GM12864 (cell line): Measurements from ENCODE around the gene WWOX.

Experiments
- DNase-seq: peaks from one replicate; pipeline ENCODE4 v3.0.0-alpha.2; 2011; ENCODE audit warnings: low read depth
- H3K4me3 ChIP-seq: 2 replicates; pipeline ENCODE4 v1.5.1; 2011; ENCODE audit warnings: mild to moderate bottlenecking, low read depth, low read length, control low read depth
- TF ChIP-seq, protein P1 (sequence below): IDR thresholded peaks from 2 replicates; pipeline ENCODE4 v1.5.1; 2011; ENCODE audit warnings: low read depth, mild to moderate bottlenecking, moderate library complexity, low read length, control low read depth, inconsistent platforms; ENCODE audit errors: missing control alignments

The WWOX gene

DNA sequence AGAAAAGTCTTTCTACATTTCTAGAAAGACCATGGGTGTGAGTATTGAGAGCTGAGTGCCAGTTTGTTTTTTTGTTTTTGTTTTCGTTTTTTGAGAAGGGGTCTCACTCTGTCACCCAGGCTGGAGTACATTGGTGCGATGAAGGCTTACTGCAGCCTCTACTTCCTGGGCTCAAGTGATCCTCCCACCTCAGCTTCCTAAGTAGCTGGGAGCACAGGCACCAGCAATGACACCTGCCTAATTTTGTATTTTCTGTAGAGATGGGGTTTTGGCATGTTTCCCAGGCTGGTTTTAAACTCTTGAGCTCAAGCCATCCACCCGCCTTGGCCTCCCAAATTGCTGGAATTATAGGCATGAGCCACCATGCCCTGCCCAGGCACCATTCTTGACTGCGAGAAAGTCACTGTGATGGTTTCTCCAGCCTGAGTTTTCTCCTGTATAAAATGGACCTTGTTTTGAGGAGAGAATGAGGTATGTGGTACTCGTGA lies 827.3 kb downstream of the WWOX start:
- H3K4me3 ChIP-seq = no peak overlapping the region
- TF ChIP-seq, protein P1, sequence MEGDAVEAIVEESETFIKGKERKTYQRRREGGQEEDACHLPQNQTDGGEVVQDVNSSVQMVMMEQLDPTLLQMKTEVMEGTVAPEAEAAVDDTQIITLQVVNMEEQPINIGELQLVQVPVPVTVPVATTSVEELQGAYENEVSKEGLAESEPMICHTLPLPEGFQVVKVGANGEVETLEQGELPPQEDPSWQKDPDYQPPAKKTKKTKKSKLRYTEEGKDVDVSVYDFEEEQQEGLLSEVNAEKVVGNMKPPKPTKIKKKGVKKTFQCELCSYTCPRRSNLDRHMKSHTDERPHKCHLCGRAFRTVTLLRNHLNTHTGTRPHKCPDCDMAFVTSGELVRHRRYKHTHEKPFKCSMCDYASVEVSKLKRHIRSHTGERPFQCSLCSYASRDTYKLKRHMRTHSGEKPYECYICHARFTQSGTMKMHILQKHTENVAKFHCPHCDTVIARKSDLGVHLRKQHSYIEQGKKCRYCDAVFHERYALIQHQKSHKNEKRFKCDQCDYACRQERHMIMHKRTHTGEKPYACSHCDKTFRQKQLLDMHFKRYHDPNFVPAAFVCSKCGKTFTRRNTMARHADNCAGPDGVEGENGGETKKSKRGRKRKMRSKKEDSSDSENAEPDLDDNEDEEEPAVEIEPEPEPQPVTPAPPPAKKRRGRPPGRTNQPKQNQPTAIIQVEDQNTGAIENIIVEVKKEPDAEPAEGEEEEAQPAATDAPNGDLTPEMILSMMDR = no peak
- no peak for DNase-seq

DNA sequence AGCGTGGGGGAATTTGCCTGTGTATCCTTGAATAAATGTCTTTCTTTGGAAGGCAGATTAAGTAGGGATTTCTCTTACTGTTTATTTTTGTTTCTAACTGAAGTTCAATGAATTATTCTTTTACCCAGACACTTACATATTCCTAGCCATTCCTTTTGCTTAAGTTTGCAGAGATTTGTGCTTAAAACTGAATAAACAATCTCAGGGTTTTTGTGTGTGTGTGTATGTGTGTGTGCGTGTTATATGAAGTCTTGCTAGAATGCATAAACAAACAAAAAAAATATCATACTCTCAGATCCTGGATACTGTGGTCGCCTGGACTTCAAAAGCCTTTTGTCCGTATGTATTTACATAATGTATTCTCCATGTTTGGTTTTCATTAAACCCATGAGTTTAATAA lies 828.3 kb downstream of the WWOX start:
- TF ChIP-seq, protein P1 = no peak
- no peak for DNase-seq
- H3K4me3 ChIP-seq = no peak overlapping the region

DNA sequence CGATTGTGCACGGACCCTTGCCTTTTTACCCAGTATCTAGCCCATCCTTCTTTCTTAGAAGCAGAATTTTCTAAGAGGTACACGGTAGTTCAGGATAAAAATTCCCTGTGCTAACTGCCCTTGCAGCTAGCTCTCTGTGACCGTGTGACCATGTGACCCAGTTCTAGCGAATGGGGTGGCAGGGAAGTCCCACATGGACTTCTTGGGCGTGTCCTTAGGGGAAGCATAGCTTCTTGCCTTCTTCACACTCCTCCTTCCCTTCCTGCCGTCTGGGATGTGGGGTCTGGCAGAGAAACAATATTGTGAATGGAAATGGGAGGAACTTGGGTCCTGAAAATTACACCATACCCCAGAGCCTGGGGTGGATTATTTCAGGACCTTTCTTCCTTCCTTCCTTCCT lies 830.4 kb downstream of the WWOX start:
- DNase-seq = no peak
- TF ChIP-seq, protein P1 = no peak
- H3K4me3 ChIP-seq = no peak overlapping the region

DNA sequence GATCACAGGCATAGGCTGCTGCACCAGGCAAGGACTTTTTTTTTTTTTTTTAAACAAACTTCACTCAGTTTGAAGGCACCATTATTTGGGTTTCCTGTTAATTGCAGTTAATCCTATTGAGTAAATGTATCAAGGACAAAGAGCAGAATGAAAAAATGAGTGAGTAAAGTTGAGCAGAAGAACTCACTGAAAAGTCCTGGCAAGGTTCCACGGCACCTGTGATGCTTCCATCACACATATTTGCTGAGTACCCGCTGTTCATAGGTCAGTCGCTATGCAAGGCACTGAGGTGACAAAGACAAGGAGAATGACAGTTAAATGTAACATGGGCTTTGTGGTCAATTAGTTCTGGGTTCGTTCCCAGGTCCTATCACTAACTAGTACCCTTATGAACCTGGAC lies 831.1 kb downstream of the WWOX start:
- no peak overlapping the region for H3K4me3 ChIP-seq
- no peak for DNase-seq
- TF ChIP-seq, protein P1 = no peak

DNA sequence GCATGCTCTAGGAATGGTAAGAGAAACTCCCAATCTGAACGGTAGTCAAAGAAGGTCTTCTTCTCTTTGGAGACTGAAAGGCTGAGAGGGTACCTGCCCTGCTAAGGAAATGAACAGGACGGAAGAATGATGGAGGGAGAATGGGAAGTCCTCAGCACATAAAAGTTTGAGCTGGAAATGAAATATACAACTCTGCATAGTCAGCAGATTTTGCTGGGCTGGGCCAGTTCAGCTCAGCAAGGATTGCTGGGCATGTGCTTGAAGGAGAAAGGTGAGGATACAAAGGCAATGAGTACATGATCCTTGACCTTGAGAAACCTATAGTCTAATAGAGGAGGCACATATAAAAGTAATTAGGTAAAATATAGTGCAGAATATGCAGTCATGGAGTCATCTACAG lies 831.8 kb downstream of the WWOX start:
- no peak overlapping the region for H3K4me3 ChIP-seq
- TF ChIP-seq, protein P1 = no peak
- DNase-seq = no peak

DNA sequence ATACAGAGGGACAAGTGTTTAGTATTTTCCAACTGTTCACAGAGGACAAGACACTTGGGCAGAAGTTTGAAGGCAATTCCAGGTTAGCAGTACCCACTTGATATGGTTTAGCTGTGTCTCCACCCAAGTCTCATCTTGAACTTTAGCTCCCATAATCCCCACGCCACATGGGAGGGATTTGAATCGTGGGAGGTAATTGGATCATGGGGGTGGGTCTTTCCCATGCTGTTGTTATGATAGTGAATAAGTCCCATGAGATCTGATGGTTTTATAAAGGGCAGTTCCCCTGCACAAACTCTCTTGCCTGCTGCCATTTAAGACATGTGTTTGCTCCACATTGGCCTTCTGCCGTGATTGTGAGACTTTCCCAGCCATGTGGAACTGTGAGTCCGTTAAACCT lies 832.2 kb downstream of the WWOX start:
- DNase-seq = no peak
- no peak overlapping the region for H3K4me3 ChIP-seq
- TF ChIP-seq, protein P1 = no peak

DNA sequence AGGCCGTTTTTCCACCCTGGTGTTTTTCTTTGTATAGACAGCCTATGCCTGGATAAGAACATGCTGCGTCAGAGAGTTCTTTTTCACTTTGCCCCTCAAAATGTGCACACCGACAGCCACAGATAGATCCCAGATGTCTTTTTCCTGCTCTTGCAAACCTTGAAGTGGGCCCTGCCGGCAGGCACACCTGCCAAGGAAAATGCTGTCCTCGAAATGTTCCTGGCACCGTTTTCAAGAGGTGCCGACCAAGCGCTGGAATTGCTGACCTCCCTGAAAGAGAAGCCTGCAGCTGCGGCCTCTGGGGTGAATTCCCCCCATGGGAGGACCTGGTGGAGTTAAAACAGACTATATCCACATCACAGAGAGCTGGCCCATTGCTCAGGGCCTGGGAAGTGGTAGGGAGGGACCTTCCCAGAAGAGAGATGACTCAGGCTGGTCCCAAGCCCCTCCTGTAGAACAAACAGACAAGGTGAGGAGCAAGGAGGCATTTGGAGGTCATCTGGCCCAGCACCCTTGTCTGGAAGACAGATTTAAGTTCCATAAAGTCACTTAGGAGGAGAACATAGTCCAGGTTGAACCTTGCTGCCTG lies 833.0 kb downstream of the WWOX start:
- DNase-seq = no peak
- TF ChIP-seq, protein P1 = no peak
- no peak overlapping the region for H3K4me3 ChIP-seq
